RWPE2 (cell line): ENCODE data around the gene UQCC2.
A peak's percentile ranks its signal among the peaks of the same experiment; 100 is the strongest.

Experiments used
- ATAC-seq: fragments of 200-7000 bp; cut with Tn5 transposase; 3 replicates; pipeline ENCODE4 v1.9.1; 2021; ENCODE audit warnings: low read depth
- DNase-seq: peaks from one replicate; pipeline ENCODE4 v3.0.0-alpha.2; 2020; ENCODE audit warnings: low spot score
- H3K27ac ChIP-seq: fragments of 450-650 bp; 2 replicates; pipeline ENCODE4 v1.5.1; 2017; ENCODE audit warnings: mild to moderate bottlenecking; ENCODE audit not compliant: poor library complexity, severe bottlenecking
- H3K27me3 ChIP-seq: fragments of 250-450 bp; sonication (Bioruptor Pico); 2 replicates; pipeline ENCODE4 v1.5.1; 2021; ENCODE audit warnings: mild to moderate bottlenecking, moderate library complexity; ENCODE audit not compliant: insufficient read depth, poor library complexity, severe bottlenecking
- H3K36me3 ChIP-seq: fragments of 250-450 bp; sonication (Bioruptor Pico); 2 replicates; pipeline ENCODE4 v1.5.1; 2020; ENCODE audit warnings: low read depth, mild to moderate bottlenecking, moderate library complexity
- H3K4me1 ChIP-seq: fragments of 250-450 bp; sonication (Bioruptor Pico); 2 replicates; pipeline ENCODE4 v1.5.1; 2021; ENCODE audit warnings: mild to moderate bottlenecking, moderate library complexity; ENCODE audit not compliant: insufficient read depth, poor library complexity, severe bottlenecking
- H3K4me3 ChIP-seq: fragments of 250-450 bp; sonication (Bioruptor Pico); 2 replicates; pipeline ENCODE4 v1.5.1; 2021; ENCODE audit warnings: mild to moderate bottlenecking, moderate library complexity; ENCODE audit not compliant: severe bottlenecking
- H3K9me3 ChIP-seq: fragments of 250-450 bp; sonication (Bioruptor Pico); 2 replicates; pipeline ENCODE4 v1.5.1; 2021; ENCODE audit warnings: mild to moderate bottlenecking, moderate library complexity; ENCODE audit not compliant: severe bottlenecking
- TF ChIP-seq, protein P1 (sequence below): fragments of 450-650 bp; IDR thresholded peaks from one replicate; pipeline ENCODE4 v1.5.1; 2017; ENCODE audit warnings: mild to moderate bottlenecking, moderate library complexity; ENCODE audit not compliant: poor library complexity, severe bottlenecking

Gene UQCC2

DNA sequence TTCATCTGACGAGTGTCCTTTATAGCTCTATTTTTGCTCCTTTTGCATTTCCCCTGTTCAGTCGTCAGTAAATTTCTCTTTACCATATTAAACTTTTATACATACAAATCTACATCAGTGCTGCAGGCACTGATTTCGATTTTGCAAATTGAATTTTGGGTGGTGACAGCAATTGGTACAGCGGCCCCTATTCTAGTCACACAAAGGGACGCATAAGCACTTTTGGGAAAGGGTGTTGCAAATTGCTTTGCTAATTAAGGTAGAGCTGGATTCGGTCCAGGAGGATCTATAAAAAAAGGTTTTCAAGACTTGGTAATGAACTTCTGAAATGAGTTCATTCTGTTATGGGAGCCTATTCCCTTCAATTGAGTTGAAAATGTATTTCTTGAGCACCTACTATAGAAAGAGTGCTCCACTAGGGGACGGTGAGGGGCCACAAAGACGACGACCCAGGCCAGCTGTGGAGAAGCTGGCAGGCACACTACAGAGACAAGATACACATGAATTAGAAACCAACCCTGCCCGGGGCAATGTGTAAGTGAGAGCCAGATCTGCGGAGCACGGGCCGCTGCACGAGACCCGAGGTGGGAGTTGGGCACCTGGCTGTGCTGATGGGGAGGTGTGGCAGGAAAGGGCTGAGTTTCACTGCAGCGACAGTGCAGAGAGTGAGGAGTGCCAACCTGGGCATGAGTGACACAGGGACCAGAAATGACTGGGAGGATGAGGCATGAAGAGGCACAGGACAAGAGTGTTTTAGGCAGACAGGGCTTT lies 5.4 kb downstream of the UQCC2 start:
- H3K4me3 ChIP-seq, result no peak overlapping the region
- DNase-seq (no peak), ATAC-seq (no peak)
- peaks cover 3% of the 10 kb centered on the region for H3K4me1 ChIP-seq
- H3K27me3 ChIP-seq, result no peaks in the 10 kb centered on the region
- H3K36me3 ChIP-seq, result peaks cover 63% of the 10 kb centered on the region
- TF ChIP-seq, protein P1, sequence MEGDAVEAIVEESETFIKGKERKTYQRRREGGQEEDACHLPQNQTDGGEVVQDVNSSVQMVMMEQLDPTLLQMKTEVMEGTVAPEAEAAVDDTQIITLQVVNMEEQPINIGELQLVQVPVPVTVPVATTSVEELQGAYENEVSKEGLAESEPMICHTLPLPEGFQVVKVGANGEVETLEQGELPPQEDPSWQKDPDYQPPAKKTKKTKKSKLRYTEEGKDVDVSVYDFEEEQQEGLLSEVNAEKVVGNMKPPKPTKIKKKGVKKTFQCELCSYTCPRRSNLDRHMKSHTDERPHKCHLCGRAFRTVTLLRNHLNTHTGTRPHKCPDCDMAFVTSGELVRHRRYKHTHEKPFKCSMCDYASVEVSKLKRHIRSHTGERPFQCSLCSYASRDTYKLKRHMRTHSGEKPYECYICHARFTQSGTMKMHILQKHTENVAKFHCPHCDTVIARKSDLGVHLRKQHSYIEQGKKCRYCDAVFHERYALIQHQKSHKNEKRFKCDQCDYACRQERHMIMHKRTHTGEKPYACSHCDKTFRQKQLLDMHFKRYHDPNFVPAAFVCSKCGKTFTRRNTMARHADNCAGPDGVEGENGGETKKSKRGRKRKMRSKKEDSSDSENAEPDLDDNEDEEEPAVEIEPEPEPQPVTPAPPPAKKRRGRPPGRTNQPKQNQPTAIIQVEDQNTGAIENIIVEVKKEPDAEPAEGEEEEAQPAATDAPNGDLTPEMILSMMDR, result no peak
- H3K27ac ChIP-seq, result no peak overlapping the region
- no peaks in the 10 kb centered on the region for H3K9me3 ChIP-seq

DNA sequence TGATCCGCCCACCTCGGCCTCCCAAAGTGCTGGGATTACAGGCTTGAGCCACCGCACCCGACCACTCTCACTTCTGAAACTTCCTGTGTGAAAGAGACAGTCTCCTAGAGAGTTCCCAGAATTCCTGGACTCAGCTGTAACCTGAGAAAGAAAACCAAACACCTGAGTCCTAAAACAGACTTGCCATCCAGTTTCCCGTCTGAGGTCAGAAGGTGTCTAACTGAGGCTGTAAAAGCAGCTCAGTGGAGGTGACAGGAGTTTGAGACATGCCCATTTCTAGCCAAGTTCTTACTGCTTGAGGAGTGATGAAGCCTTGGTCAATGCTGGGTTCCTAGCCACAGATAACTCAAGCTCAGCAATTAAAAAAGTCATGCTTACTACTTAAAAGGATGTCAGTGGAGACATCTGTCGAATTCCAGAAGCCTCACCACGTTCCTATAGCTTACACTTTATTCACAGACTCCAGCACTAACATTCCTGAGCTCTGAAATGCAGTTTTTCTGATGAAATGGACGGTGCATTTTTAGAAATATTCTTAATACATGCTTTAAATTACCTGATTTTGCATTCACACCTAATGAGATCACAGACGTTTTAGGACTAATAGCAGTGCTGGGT lies 6.1 kb downstream of the UQCC2 start:
- Histone ChIP-seq H3K9me3 (no peaks in the 10 kb centered on the region), H3K27me3 (no peaks in the 10 kb centered on the region), H3K4me3 (no peak overlapping the region), H3K36me3 (peaks cover 66% of the 10 kb centered on the region), H3K27ac (no peak overlapping the region), H3K4me1 (no peaks in the 10 kb centered on the region)
- DNase-seq (no peak), ATAC-seq (no peak)
- TF ChIP-seq, protein P1, result no peak

GRCh38 chr6:33704215-33705066 lies 7.1 kb downstream of the UQCC2 start:
- Histone ChIP-seq H3K36me3 (peaks cover 66% of the 10 kb centered on the region), H3K27me3 (no peaks in the 10 kb centered on the region), H3K9me3 (no peaks in the 10 kb centered on the region), H3K4me3 (no peak overlapping the region), H3K27ac (no peak overlapping the region), H3K4me1 (no peaks in the 10 kb centered on the region)
- TF ChIP-seq, protein P1, result no peak
- ATAC-seq (peak; percentile 4; the same call in 1 of the 3 replicates), DNase-seq (no peak)

DNA sequence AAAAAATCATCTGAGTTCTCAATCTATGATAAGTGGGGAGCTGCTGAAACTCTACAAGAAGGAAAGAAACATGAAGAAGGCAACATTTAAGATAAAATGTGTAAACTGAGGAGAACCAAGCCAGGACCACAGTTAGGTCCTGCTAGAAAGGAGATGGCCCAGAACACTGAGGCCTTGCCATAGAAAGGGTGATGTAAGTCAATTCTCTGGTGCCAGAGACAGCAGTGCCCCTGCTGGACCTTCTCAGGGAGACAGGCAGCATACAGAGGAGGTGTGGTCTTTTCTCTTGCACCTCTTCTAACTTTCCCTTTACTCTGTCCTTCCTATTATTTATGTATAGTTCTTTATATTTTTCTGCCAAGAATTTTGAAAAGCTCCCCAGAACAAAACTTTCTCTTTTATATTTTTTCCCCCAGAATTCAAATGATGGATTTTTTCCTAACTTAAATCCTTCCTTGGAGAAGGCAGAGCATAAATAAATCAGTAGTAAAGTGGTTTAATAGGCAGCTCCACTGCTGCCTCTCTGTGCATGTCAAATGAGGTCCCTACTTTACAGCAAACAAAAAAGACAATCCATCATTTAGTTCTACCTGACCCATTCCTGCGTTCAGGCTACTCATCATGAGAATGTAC lies 9.0 kb downstream of the UQCC2 start:
- Histone ChIP-seq H3K27me3 (no peaks in the 10 kb centered on the region), H3K4me1 (no peaks in the 10 kb centered on the region), H3K36me3 (peaks cover 64% of the 10 kb centered on the region), H3K27ac (no peak overlapping the region), H3K9me3 (no peaks in the 10 kb centered on the region), H3K4me3 (no peak overlapping the region)
- ATAC-seq (peak; percentile 68), DNase-seq (no peak)
- TF ChIP-seq, protein P1, result peak; percentile 55
